Medulla oblongata (tissue), 1 donor: ENCODE data around the gene RPS6KB2.
A peak's percentile ranks its signal among the peaks of the same experiment; 100 is the strongest.

Source experiments
- DNase-seq: peaks from one replicate; pipeline ENCODE4 v3.0.0-alpha.2; 2015; ENCODE audit errors: extremely low spot score

The RPS6KB2 gene

GRCh38 chr11:67428052-67429001 is at the start of gene RPS6KB2:
Gene RPS6KB2, plus strand, starts transcription at chr11:67428494. Its CDS starts 52 bp downstream, at chr11:67428546.
- DNase-seq = peak; percentile 98

- no peak for DNase-seq
These were observed 49.8 kb upstream of the RPS6KB2 start for GRCh38 chr11:67378544-67378943.

GRCh38 chr11:67379061-67380058 is 48.9 kb upstream of the RPS6KB2 start:
- no peak for DNase-seq

GRCh38 chr11:67381244-67381972 is 46.9 kb upstream of the RPS6KB2 start:
- DNase-seq = peak; percentile 49

- DNase-seq = peak; percentile 90
These were observed 45.8 kb upstream of the RPS6KB2 start for GRCh38 chr11:67382276-67383136.

- DNase-seq = peak; percentile 79
These were observed 43.4 kb upstream of the RPS6KB2 start for GRCh38 chr11:67384851-67385366.

GRCh38 chr11:67387069-67387468 is 41.2 kb upstream of the RPS6KB2 start:
- DNase-seq = no peak

GRCh38 chr11:67387518-67387917 is 40.8 kb upstream of the RPS6KB2 start:
- no peak for DNase-seq

- DNase-seq = no peak
These were observed 38.8 kb upstream of the RPS6KB2 start for GRCh38 chr11:67389477-67389876.

GRCh38 chr11:67390947-67391303 is 37.4 kb upstream of the RPS6KB2 start:
- no peak for DNase-seq

- peak; percentile 97 for DNase-seq
These were observed 36.8 kb upstream of the RPS6KB2 start, which contains the start of gene RAD9A for GRCh38 chr11:67391304-67392182. Gene RAD9A, plus strand, starts transcription at chr11:67391986. Its CDS starts 59 bp downstream, at chr11:67392045.

GRCh38 chr11:67392183-67392715 is 36.0 kb upstream of the RPS6KB2 start:
- no peak for DNase-seq

GRCh38 chr11:67393437-67393836 is 34.9 kb upstream of the RPS6KB2 start:
- DNase-seq = no peak

- no peak for DNase-seq
These were observed 34.3 kb upstream of the RPS6KB2 start for GRCh38 chr11:67393990-67394389.

GRCh38 chr11:67395555-67396258 is 32.6 kb upstream of the RPS6KB2 start:
- DNase-seq = no peak

- no peak for DNase-seq
These were observed 32.1 kb upstream of the RPS6KB2 start for GRCh38 chr11:67396259-67396581.

- DNase-seq = no peak
These were observed 31.5 kb upstream of the RPS6KB2 start for GRCh38 chr11:67396587-67397389.

- DNase-seq = no peak
These were observed 30.8 kb upstream of the RPS6KB2 start for GRCh38 chr11:67397536-67397935.
